Muscle of leg (tissue), 11 donors: ENCODE results near the gene CSK. TPM values are rescaled to one million over a fixed set of nuclear protein-coding genes. Genes with fewer than 3 reads are reported as not detected.

ENCODE experiments used
- DNase-seq: peaks from one replicate; pipeline ENCODE4 v3.0.0; 2013
- H3K27ac ChIP-seq: one replicate; pipeline ENCODE4 v1.5.1; 2013; ENCODE audit warnings: mild to moderate bottlenecking, low read length, control low read depth
- H3K27me3 ChIP-seq: one replicate; pipeline ENCODE4 v1.6.1; 2013; ENCODE audit warnings: low read length; ENCODE audit not compliant: control insufficient read depth, insufficient read depth
- H3K36me3 ChIP-seq: one replicate; pipeline ENCODE4 v1.6.1; 2013; ENCODE audit warnings: low read length; ENCODE audit not compliant: control insufficient read depth, insufficient read depth
- H3K4me1 ChIP-seq: one replicate; pipeline ENCODE4 v1.6.1; 2013; ENCODE audit warnings: low read length; ENCODE audit not compliant: control insufficient read depth, insufficient read depth
- H3K4me3 ChIP-seq: one replicate; pipeline ENCODE4 v1.5.1; 2013; ENCODE audit warnings: low read length, control low read depth
- H3K9me3 ChIP-seq: replicated peaks from 2 replicates; pipeline ENCODE4 v1.6.1; 2013; ENCODE audit warnings: low read depth, low read length; ENCODE audit not compliant: control insufficient read depth
- WGBS: methylation state at CpG from one replicate; pipeline ENCODE4 v1.1.5; 2013; ENCODE audit warnings: missing lambda C conversion rate; ENCODE audit not compliant: insufficient coverage; 5-methylcytosine and 5-hydroxymethylcytosine counted together
- polyA plus RNA-seq, 8 donors: library from polyadenylated mRNA; unstranded; fragments of 120-200 nt; gene quantifications; one replicate each; pipeline versions ENCODE4 v1.2.1 to v1.2.3, GENCODE V29; 2013; ENCODE audit warnings: inconsistent platforms in 1 of 8, low replicate concordance in 1 of 8; ENCODE audit not compliant: insufficient read length in 8 of 8, insufficient read depth in 1 of 8
- total RNA-seq: library from RNA; stranded (reverse); fragments of 120-200 nt; gene quantifications from one replicate; pipeline ENCODE4 v1.2.4, GENCODE V29; 2013

Gene CSK
- total and polyA plus RNA-seq, 9 donors: 13.5 to 47.0 (median 36.2) TPM

DNA sequence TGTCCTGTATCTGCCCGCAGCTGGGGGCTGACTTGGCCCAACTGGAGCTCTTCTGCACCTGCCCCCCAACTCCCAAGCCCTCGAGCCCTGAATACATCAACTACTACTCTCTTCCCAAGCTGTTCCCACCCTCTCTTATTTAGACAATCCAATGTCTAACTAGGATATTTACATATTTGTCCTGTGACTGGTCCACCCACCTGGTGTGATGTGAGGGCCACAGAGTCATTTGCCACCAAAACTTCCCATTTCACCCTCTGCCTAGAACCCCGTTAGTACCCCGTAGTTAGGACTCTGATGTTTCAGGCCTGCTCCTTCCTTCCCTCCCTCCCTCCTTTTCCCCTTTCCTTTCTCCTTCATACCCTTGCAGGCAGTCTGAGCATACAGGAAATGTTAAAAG, 50.9 kb downstream of the CSK start:
- H3K4me3 ChIP-seq: no peak overlapping the region
- peaks cover 41% of the 10 kb centered on the region for H3K4me1 ChIP-seq
- 50% methylated on average over 2 of the region's 4 CpGs for WGBS
- H3K27ac ChIP-seq: no peak overlapping the region
- peaks cover 10% of the 10 kb centered on the region for H3K27me3 ChIP-seq
- no peak for DNase-seq
- peaks cover 17% of the 10 kb centered on the region for H3K36me3 ChIP-seq
- no peaks in the 10 kb centered on the region for H3K9me3 ChIP-seq

DNA sequence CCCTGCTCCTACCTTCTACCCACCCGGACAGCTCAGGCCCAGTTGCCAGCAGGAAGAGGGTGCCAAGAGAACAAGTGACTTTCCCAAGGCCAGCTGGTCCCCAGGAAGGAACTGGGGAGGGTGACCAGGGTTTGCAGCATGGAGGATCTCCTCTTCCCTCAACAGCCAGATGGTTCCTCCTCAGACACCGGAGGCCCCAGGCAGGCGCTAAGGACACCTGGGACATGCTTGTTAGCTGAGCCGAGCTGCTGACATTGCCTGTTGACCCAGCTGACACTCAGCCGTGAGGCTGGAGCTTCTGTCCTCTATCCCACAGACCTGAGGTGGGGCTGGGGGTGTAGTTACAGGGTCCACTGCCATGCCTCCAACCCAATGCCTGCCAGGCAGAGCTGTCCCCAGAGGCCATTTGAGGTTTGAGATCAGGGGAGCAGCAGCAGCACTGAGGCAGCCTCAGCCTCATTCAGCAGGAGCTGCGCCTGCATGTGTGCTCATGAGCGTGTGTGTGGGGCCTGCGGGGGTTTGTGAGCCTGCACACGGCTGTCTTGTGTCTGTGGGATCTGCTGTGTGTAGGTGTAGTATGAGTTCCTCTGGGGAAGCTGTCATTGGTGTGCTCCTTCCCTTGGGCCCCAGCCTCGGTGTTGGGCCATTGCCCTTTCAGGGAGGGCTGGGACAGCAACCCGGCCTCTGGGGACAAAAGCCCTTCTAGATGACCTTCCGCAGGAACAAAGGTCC, 51.7 kb downstream of the CSK start:
- 72% methylated on average over 4 of the region's 12 CpGs for WGBS
- no peaks in the 10 kb centered on the region for H3K9me3 ChIP-seq
- peaks cover 24% of the 10 kb centered on the region for H3K36me3 ChIP-seq
- H3K4me1 ChIP-seq: peaks cover 41% of the 10 kb centered on the region
- no peak overlapping the region for H3K27ac ChIP-seq
- H3K27me3 ChIP-seq: peaks cover 3% of the 10 kb centered on the region
- DNase-seq: no peak
- no peak overlapping the region for H3K4me3 ChIP-seq

DNA sequence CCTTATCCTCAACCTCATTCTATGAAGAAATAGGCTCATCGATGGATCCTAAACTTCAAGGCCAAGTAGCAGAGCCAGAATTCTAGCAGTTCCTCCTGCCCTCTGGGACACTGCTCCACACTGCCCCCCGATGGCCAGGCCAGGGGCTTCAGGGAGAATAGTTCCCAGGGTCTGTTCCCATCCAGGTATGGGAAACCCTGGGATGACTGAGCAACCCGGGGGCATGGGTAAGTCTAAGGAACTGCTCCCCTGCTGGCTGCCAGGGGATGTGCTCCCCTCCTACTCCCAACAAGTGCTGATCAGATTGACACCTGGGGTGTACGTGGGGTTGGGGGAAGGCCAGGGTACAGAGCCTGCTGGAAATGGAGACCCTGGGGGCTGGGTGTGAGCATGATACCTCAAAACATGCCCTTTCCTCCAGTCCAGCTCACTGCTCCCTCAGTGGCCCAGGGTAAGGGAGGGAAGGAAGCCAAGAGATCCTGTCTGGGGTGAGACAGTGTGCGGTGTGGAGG, 53.5 kb downstream of the CSK start:
- Histone ChIP-seq H3K4me1 (peaks cover 37% of the 10 kb centered on the region), H3K36me3 (peaks cover 41% of the 10 kb centered on the region), H3K27me3 (no peaks in the 10 kb centered on the region), H3K9me3 (no peaks in the 10 kb centered on the region), H3K4me3 (no peak overlapping the region), H3K27ac (no peak overlapping the region)
- DNase-seq: no peak
- WGBS: 33% methylated on average over 2 of the region's 5 CpGs

DNA sequence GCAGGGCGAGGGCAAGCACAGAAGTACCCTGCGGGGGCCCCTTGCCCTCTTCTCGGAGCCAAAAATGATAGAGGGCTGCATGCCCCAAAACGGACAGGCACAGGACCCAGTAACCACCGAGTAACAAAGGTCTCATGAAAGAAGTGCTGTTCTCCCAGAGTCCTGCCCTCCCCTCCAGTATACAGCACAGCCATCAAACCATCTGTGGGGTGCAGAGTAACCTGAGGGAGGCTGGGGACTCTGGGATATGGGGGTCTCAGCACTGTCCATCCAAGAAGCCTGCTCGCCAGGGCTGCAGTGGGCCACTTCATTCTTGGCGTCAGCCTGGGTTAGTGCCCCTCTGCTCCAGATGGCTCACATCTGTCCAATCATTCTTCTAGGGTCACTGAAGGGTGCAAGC, 55.0 kb downstream of the CSK start:
- no peaks in the 10 kb centered on the region for H3K9me3 ChIP-seq
- H3K27ac ChIP-seq: no peak overlapping the region
- 71% methylated on average over 3 of the region's 7 CpGs for WGBS
- DNase-seq: no peak
- no peak overlapping the region for H3K4me3 ChIP-seq
- peaks cover 27% of the 10 kb centered on the region for H3K4me1 ChIP-seq
- H3K36me3 ChIP-seq: peaks cover 50% of the 10 kb centered on the region
- H3K27me3 ChIP-seq: no peaks in the 10 kb centered on the region

DNA sequence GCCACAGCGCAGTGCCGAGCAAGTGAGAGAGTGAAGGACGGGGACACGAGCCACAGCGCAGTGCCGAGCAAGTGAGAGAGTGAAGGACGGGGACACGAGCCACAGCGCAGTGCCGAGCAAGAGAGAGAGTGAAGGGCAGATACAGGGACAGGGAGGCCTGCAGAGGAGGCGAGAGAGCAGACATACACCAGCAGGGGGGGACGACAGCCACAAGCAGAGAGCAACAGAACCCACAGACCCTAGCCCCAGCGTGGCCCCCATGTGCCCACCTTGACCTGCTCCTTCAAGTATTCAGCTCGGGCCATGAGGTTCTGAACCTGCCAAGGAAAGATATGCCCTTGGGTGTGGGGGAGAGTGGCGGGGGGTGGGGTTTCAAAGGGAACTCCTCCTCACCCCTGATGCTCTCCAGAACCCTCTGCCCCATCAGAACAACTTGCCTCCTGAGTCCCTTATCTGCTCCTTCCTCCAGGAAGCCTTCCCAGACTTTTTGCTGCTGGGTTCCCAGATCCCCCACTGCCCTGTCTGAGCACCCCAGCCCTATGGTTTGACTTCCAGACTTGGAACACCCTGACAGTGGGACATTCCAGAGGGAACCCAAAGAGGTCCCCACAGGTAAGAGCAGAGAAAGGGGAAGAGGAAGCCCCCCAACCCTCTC, 55.7 kb downstream of the CSK start:
- H3K27me3 ChIP-seq: no peaks in the 10 kb centered on the region
- H3K27ac ChIP-seq: no peak overlapping the region
- H3K4me1 ChIP-seq: peaks cover 26% of the 10 kb centered on the region
- no peak overlapping the region for H3K4me3 ChIP-seq
- H3K9me3 ChIP-seq: no peaks in the 10 kb centered on the region
- no peak for DNase-seq
- WGBS: 81% methylated on average over 10 of the region's 15 CpGs
- H3K36me3 ChIP-seq: peaks cover 50% of the 10 kb centered on the region

DNA sequence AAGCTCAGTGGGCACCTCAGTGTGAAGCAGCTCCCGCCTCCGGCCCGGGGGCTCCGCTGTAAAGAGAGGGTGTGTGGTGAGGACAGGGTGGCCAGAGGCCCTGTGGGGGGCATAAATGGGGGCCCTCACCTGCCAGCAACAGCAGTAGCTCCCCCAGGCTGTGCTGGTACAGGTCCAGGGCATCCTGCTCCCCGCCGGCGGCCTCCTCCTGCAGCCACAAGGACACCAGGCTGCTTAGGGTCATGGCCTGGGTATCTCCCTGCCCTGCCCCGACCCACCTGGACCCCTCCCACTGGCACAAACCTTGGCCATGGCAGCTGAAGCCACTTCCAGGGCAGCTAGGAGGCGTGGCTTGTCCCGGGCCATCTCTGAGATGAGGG, 56.2 kb downstream of the CSK start:
- WGBS: 93% methylated on average over 8 of the region's 10 CpGs
- no peak overlapping the region for H3K27ac ChIP-seq
- peaks cover 21% of the 10 kb centered on the region for H3K4me1 ChIP-seq
- H3K4me3 ChIP-seq: no peak overlapping the region
- no peaks in the 10 kb centered on the region for H3K27me3 ChIP-seq
- H3K36me3 ChIP-seq: peaks cover 50% of the 10 kb centered on the region
- DNase-seq: no peak
- no peaks in the 10 kb centered on the region for H3K9me3 ChIP-seq

DNA sequence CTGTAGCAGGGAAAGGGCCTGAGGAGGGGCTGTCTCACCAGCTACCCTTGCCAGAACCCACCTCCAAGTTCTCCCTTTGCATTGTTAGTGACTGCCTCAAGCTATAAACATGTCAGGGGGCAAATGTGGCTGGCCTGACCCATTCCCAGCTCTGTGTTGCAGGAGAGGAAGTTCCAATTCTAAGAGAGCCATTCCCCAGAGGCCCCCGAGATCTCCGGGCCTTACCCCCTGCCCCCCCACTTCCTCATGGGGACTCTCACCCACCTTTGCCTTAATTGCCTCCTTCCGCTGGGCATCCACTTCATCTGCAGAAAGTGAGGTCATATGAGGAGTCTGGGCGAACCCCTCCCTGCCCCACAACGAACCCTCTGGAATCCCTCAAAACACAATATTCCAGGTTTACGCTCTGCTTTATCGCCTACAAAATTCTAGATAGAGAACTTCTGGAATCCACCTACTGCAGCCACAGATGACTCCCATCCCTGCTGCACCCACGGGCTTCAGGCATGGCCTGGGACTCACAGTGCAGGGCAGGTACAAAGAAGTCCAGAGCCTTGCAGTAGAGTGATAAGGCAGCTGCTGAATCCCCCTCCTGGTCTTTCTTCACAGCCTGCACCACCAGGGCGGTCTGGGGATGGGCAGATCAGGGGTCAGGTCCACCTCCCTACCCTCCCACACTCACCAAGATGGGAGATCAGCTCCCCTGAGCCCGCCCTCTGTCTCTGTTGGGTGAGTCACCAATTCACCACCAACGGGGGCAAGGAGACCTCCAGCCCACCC, 57.1 kb downstream of the CSK start:
- WGBS: 92% methylated on average over 7 of the region's 11 CpGs
- H3K4me1 ChIP-seq: peaks cover 21% of the 10 kb centered on the region
- H3K27me3 ChIP-seq: no peaks in the 10 kb centered on the region
- peaks cover 50% of the 10 kb centered on the region for H3K36me3 ChIP-seq
- H3K27ac ChIP-seq: no peak overlapping the region
- no peak for DNase-seq
- no peaks in the 10 kb centered on the region for H3K9me3 ChIP-seq
- no peak overlapping the region for H3K4me3 ChIP-seq

DNA sequence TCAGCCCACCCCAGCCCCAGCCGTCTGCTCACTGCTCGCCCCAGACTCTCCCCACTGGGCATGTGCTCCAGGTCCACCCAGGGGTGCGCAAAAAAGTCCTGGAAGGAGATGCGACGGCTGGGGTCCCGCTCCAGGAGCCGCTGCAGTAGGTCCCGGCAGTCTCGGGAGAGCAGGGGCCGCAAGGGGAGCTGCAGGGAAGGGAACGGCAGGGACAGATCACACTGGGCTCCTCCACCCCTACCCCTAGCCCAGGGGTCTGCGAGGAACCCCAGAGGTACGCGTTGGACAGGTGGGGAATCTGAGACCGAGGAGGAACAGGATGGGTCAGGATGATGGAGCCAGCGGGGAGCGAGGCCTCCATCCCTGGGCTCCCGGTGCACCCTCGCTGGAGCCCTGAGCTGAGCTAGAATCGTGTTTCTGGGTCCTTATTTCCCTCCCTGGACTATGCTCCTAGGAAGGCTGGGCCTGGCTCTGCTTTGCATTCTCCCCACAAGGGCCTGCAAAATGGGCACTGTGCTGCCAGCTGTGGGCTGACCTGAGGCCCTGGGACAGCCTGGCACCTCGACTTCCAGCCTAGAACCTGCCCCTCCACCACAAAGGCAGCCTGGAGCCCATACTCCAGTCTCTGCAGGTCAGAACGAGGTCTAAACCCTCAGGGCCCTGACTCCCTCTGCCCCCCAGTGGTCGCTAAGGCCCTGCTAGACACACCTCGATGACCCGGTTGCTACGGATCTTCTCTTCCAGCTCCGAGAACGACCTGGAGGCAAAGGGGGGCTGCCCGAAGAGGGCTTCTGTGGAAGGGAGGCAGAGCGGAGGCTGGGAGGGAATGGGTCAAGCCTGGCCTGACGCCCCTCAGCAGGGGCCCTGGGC, 57.9 kb downstream of the CSK start:
- Histone ChIP-seq H3K36me3 (peaks cover 54% of the 10 kb centered on the region), H3K27me3 (no peaks in the 10 kb centered on the region), H3K4me3 (no peak overlapping the region), H3K4me1 (peaks cover 26% of the 10 kb centered on the region), H3K27ac (no peak overlapping the region), H3K9me3 (no peaks in the 10 kb centered on the region)
- 71% methylated on average over 25 of the region's 31 CpGs for WGBS
- no peak for DNase-seq

DNA sequence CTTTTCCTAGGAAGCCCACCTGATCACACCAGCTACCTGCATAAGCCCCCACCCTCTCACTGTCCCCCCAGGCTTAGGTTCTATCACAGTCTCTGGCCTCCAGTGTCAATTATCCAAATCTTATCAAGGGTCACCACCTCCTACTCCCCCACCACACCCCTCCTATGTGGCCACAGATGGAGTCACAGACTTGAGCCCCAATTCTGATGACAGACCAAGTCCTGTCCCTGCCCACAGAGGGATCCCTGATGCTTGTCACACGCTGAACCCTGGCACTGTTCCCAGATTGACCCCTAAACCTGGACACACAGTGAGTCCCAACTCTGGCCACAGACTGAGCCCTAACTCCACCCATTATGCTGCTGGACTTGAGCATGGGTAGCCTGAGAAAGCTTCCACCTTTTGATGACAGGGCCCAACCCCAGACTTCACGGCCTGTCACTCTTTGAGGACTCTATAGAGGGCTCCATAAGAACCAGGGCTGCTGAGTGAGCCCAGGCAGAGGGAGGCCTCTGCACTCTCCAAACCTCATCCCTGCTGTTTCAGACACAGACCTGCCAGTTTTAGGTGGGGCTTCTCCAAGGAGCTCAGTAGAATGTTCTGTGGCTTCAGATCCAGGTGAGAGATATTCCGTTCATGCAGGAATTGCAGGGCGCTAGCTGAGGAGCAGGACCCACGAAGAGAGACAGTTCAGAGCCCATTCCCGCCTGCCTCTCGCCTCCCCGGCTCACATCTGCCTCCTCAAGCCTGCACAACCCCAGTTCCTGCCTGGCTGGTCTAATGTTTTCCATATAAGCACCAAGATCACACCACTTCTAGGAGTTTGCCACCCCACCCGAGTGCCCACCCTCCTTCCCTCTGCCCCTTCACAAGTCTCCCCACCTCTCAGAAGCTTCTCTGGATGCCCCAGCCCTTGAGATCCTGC, 59.2 kb downstream of the CSK start:
- Histone ChIP-seq H3K4me1 (peaks cover 28% of the 10 kb centered on the region), H3K9me3 (no peaks in the 10 kb centered on the region), H3K36me3 (peaks cover 61% of the 10 kb centered on the region), H3K4me3 (no peak overlapping the region), H3K27me3 (no peaks in the 10 kb centered on the region), H3K27ac (no peak overlapping the region)
- no peak for DNase-seq
- WGBS: 82% methylated on average over 9 of the region's 9 CpGs
